ENCODE data around the gene GNL1. TPM values are rescaled to one million over a fixed set of nuclear protein-coding genes. Genes with fewer than 3 reads are reported as not detected.

GNL1 gene
- total RNA-seq, 1 experiment from 2014 or later, result 27.3 TPM

DNA sequence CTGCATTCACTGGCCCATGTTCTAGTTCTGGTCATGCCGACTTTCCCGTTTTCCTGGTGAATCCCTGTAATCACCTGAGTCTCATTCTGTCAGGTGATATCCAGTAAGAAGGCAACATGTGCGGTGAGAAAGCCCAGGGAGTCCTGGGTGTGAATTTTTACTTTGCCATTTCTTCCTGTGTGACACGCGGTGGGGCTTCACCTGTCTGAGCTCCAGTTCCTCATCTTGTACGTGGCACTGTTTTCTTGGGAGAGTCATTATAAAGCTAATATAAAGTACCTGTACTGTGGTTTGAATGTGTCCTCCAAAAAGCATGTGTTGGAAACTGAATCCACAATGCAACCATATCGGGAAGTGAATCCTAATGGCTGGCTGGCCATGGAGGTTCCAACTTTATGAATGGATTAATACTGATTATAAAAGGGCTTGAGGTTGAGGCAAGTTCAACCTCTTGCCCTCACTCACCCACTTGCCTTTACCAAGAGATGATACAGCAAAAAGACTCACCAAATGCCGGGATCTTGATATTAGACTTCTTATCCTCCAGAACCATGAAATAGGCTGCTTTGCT lies 61.9 kb downstream of the GNL1 start:
- no peak for DNase-seq

DNA sequence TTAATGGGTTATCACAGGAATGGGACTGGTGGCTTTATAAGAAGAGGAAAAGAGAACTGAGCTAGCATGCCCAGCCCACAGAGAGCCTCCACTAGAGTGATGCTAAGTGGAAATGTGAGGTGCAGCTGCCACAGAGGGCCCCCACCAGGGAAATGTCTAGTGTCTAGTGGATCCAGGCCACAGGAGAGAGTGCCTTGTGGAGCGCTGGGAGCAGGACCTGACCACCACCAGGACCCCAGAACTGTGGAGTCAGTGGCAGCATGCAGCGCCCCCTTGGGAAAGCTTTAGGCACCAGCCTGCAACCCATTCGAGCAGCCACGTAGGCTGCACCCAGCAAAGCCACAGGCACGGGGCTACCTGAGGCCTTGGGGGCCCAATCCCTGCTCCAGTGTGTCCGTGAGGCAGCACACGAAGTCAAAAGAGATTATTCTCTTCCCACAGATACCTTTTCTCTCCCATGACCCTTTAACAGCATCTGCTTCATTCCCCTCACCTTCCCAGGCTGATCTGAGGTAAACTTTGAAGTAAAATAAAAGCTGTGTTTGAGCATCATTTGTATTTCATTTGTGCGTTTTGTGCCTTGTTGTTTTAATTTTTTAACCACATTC lies 62.5 kb downstream of the GNL1 start:
- Histone ChIP-seq H3K36me3 (no peaks in the 10 kb centered on the region), H3K27me3 (no peaks in the 10 kb centered on the region), H3K9me3 (no peaks in the 10 kb centered on the region), H3K4me3 (no peak overlapping the region)
- no peak for DNase-seq

More for the DNA sequence above, 61.9 kb downstream of the GNL1 start:
- no peaks in the 10 kb centered on the region for H3K9me3 ChIP-seq
- H3K4me3 ChIP-seq, result no peak overlapping the region
- no peaks in the 10 kb centered on the region for H3K27me3 ChIP-seq
- no peaks in the 10 kb centered on the region for H3K36me3 ChIP-seq

- H3K27me3 ChIP-seq, result no peaks in the 10 kb centered on the region
- H3K4me3 ChIP-seq, result no peak overlapping the region
- no peak for DNase-seq
Observed at GRCh38 chr6:30491991-30492952, 64.0 kb downstream of the GNL1 start.

More at GRCh38 chr6:30491991-30492952, 64.0 kb downstream of the GNL1 start:
- H3K9me3 ChIP-seq, result no peaks in the 10 kb centered on the region
- H3K36me3 ChIP-seq, result no peaks in the 10 kb centered on the region

Other genes starting within 250 kb of the GNL1 start
- 7.6 and 9.3 TPM in 2 replicates for gene TRIM39, start 229.6 kb downstream of the GNL1 start, total RNA-seq (2014; rRNA removed; shearing (Covaris generic); ENCODE audit: low replicate concordance)
- 41.8 and 52.0 TPM in 2 replicates for gene RPP21, start 211.3 kb downstream of the GNL1 start, total RNA-seq (2014; rRNA removed; shearing (Covaris generic); ENCODE audit: low replicate concordance)
- 25.6 and 28.9 TPM in 2 replicates for gene HLA-E, start 67.0 kb downstream of the GNL1 start, total RNA-seq (2014; rRNA removed; shearing (Covaris generic); ENCODE audit: low replicate concordance)
- 0.64 and 1.2 TPM in 2 replicates for gene PRR3, start 806 bp upstream of the GNL1 start, total RNA-seq (2014; rRNA removed; shearing (Covaris generic); ENCODE audit: low replicate concordance)
- gene ABCF1, start 15.0 kb upstream of the GNL1 start, total RNA-seq (2014; rRNA removed; shearing (Covaris generic); ENCODE audit: low replicate concordance), result 19.4 and 26.1 TPM in 2 replicates
- 3.9 and 6.7 TPM in 2 replicates for gene PPP1R10, start 60.8 kb upstream of the GNL1 start, total RNA-seq (2014; rRNA removed; shearing (Covaris generic); ENCODE audit: low replicate concordance)
- 11.9 and 29.9 TPM in 2 replicates for gene MRPS18B, start 61.4 kb upstream of the GNL1 start, total RNA-seq (2014; rRNA removed; shearing (Covaris generic); ENCODE audit: low replicate concordance)
- 0.16 TPM in 1 of 2 replicates, not detected in the other for gene ATAT1, start 70.4 kb upstream of the GNL1 start, total RNA-seq (2014; rRNA removed; shearing (Covaris generic); ENCODE audit: low replicate concordance)
- 1.9 and 3.2 TPM in 2 replicates for gene C6orf136, start 90.6 kb upstream of the GNL1 start, total RNA-seq (2014; rRNA removed; shearing (Covaris generic); ENCODE audit: low replicate concordance)
- 16.6 and 24.2 TPM in 2 replicates for gene DHX16, start 116.5 kb upstream of the GNL1 start, total RNA-seq (2014; rRNA removed; shearing (Covaris generic); ENCODE audit: low replicate concordance)
- 31.1 and 32.0 TPM in 2 replicates for gene PPP1R18, start 130.2 kb upstream of the GNL1 start, total RNA-seq (2014; rRNA removed; shearing (Covaris generic); ENCODE audit: low replicate concordance)
- 0.25 and 3.4 TPM in 2 replicates for gene NRM, start 134.5 kb upstream of the GNL1 start, total RNA-seq (2014; rRNA removed; shearing (Covaris generic); ENCODE audit: low replicate concordance)
- 5.4 and 10.8 TPM in 2 replicates for gene MDC1, start 160.8 kb upstream of the GNL1 start, total RNA-seq (2014; rRNA removed; shearing (Covaris generic); ENCODE audit: low replicate concordance)
- 241 and 386 TPM in 2 replicates for gene TUBB, start 163.9 kb upstream of the GNL1 start, total RNA-seq (2014; rRNA removed; shearing (Covaris generic); ENCODE audit: low replicate concordance)
- gene FLOT1, start 186.2 kb upstream of the GNL1 start, total RNA-seq (2014; rRNA removed; shearing (Covaris generic); ENCODE audit: low replicate concordance), result 111 and 137 TPM in 2 replicates
- gene IER3, start 188.1 kb upstream of the GNL1 start, total RNA-seq (2014; rRNA removed; shearing (Covaris generic); ENCODE audit: low replicate concordance), result 53.6 and 54.6 TPM in 2 replicates

Measured in MG63 (cell line).